ENCODE data around the gene LIPG. TPM values are rescaled to one million over a fixed set of nuclear protein-coding genes. Genes with fewer than 3 reads are reported as not detected.

LIPG gene
- total RNA-seq, 1 donor from 2014 or later = 0.59 TPM

GRCh38 chr18:49625021-49625691, 63.3 kb downstream of the LIPG start:
- Mint-ChIP-seq H3K36me3 (ENCODE audit: low read depth) (no peaks in the 10 kb centered on the region), H3K4me3 (ENCODE audit: low read depth) (no peak overlapping the region), H3K27ac (no peak overlapping the region), H3K4me1 (ENCODE audit: low read depth) (no peaks in the 10 kb centered on the region), H3K9me3 (no peaks in the 10 kb centered on the region), H3K27me3 (ENCODE audit: low read depth) (peaks cover 18% of the 10 kb centered on the region)
- intact Hi-C loops (cut with micrococcal nuclease) = no loop called here
- no peak for DNase-seq (ENCODE audit: low spot score)

- H3K4me1 Mint-ChIP-seq (ENCODE audit: low read depth) = no peaks in the 10 kb centered on the region
- H3K27ac Mint-ChIP-seq = no peak overlapping the region
- H3K36me3 Mint-ChIP-seq (ENCODE audit: low read depth) = no peaks in the 10 kb centered on the region
- no peak overlapping the region for H3K4me3 Mint-ChIP-seq (ENCODE audit: low read depth)
- H3K27me3 Mint-ChIP-seq (ENCODE audit: low read depth) = peaks cover 7% of the 10 kb centered on the region
- intact Hi-C loops (cut with micrococcal nuclease) = no loop called here
- no peak for DNase-seq (ENCODE audit: low spot score)
- H3K9me3 Mint-ChIP-seq = no peaks in the 10 kb centered on the region
Observed at GRCh38 chr18:49626842-49627467, 65.1 kb downstream of the LIPG start.

GRCh38 chr18:49628119-49628518, 66.3 kb downstream of the LIPG start:
- H3K9me3 Mint-ChIP-seq = no peaks in the 10 kb centered on the region
- DNase-seq (ENCODE audit: low spot score) = no peak
- H3K27ac Mint-ChIP-seq = no peak overlapping the region
- H3K4me3 Mint-ChIP-seq (ENCODE audit: low read depth) = no peak overlapping the region
- H3K4me1 Mint-ChIP-seq (ENCODE audit: low read depth) = no peaks in the 10 kb centered on the region
- no peaks in the 10 kb centered on the region for H3K36me3 Mint-ChIP-seq (ENCODE audit: low read depth)
- peaks cover 4% of the 10 kb centered on the region for H3K27me3 Mint-ChIP-seq (ENCODE audit: low read depth)
- intact Hi-C loops (cut with micrococcal nuclease) = no loop called here

- no peak for DNase-seq (ENCODE audit: low spot score)
- Mint-ChIP-seq H3K27me3 (ENCODE audit: low read depth) (peaks cover 7% of the 10 kb centered on the region), H3K36me3 (ENCODE audit: low read depth) (no peaks in the 10 kb centered on the region), H3K4me3 (ENCODE audit: low read depth) (no peak overlapping the region), H3K27ac (no peak overlapping the region), H3K9me3 (no peaks in the 10 kb centered on the region), H3K4me1 (ENCODE audit: low read depth) (no peaks in the 10 kb centered on the region)
- intact Hi-C loops (cut with micrococcal nuclease) = no loop called here
Observed at GRCh38 chr18:49628881-49629795, 67.3 kb downstream of the LIPG start.

GRCh38 chr18:49630246-49630699, 68.4 kb downstream of the LIPG start:
- Mint-ChIP-seq H3K36me3 (ENCODE audit: low read depth) (no peaks in the 10 kb centered on the region), H3K4me3 (ENCODE audit: low read depth) (no peak overlapping the region), H3K4me1 (ENCODE audit: low read depth) (no peaks in the 10 kb centered on the region), H3K27me3 (ENCODE audit: low read depth) (peaks cover 7% of the 10 kb centered on the region), H3K9me3 (no peaks in the 10 kb centered on the region), H3K27ac (no peak overlapping the region)
- DNase-seq (ENCODE audit: low spot score) = no peak
- intact Hi-C loops (cut with micrococcal nuclease) = no loop called here

- intact Hi-C loops (cut with micrococcal nuclease) = no loop called here
- Mint-ChIP-seq H3K36me3 (ENCODE audit: low read depth) (no peaks in the 10 kb centered on the region), H3K27me3 (ENCODE audit: low read depth) (peaks cover 11% of the 10 kb centered on the region), H3K4me3 (ENCODE audit: low read depth) (no peak overlapping the region), H3K4me1 (ENCODE audit: low read depth) (no peaks in the 10 kb centered on the region), H3K27ac (no peak overlapping the region), H3K9me3 (no peaks in the 10 kb centered on the region)
- DNase-seq (ENCODE audit: low spot score) = no peak
Observed at GRCh38 chr18:49631146-49631866, 69.4 kb downstream of the LIPG start.

GRCh38 chr18:49632588-49632987, 70.7 kb downstream of the LIPG start:
- no peaks in the 10 kb centered on the region for H3K36me3 Mint-ChIP-seq (ENCODE audit: low read depth)
- no peak for DNase-seq (ENCODE audit: low spot score)
- H3K27ac Mint-ChIP-seq = no peak overlapping the region
- H3K27me3 Mint-ChIP-seq (ENCODE audit: low read depth) = peaks cover 12% of the 10 kb centered on the region
- H3K9me3 Mint-ChIP-seq = no peaks in the 10 kb centered on the region
- intact Hi-C loops (cut with micrococcal nuclease) = no loop called here
- no peaks in the 10 kb centered on the region for H3K4me1 Mint-ChIP-seq (ENCODE audit: low read depth)
- H3K4me3 Mint-ChIP-seq (ENCODE audit: low read depth) = no peak overlapping the region

- Mint-ChIP-seq H3K36me3 (ENCODE audit: low read depth) (no peaks in the 10 kb centered on the region), H3K27me3 (ENCODE audit: low read depth) (peaks cover 9% of the 10 kb centered on the region), H3K4me1 (ENCODE audit: low read depth) (no peaks in the 10 kb centered on the region)
Observed at GRCh38 chr18:49638209-49638785, 76.4 kb downstream of the LIPG start.

GRCh38 chr18:49638891-49639557, 77.2 kb downstream of the LIPG start:
- Mint-ChIP-seq H3K4me3 (ENCODE audit: low read depth) (no peak overlapping the region), H3K36me3 (ENCODE audit: low read depth) (no peaks in the 10 kb centered on the region), H3K4me1 (ENCODE audit: low read depth) (no peaks in the 10 kb centered on the region), H3K9me3 (no peaks in the 10 kb centered on the region), H3K27ac (no peak overlapping the region), H3K27me3 (ENCODE audit: low read depth) (peaks cover 8% of the 10 kb centered on the region)
- no peak for DNase-seq (ENCODE audit: low spot score)
- intact Hi-C loops (cut with micrococcal nuclease) = no loop called here

More at GRCh38 chr18:49638209-49638785, 76.4 kb downstream of the LIPG start:
- intact Hi-C loops (cut with micrococcal nuclease) = no loop called here
- H3K27ac Mint-ChIP-seq = no peak overlapping the region
- no peaks in the 10 kb centered on the region for H3K9me3 Mint-ChIP-seq
- DNase-seq (ENCODE audit: low spot score) = no peak
- H3K4me3 Mint-ChIP-seq (ENCODE audit: low read depth) = no peak overlapping the region

- intact Hi-C loops (cut with micrococcal nuclease) = no loop called here
- Mint-ChIP-seq H3K27ac (no peak overlapping the region), H3K4me3 (ENCODE audit: low read depth) (no peak overlapping the region), H3K4me1 (ENCODE audit: low read depth) (no peaks in the 10 kb centered on the region), H3K9me3 (no peaks in the 10 kb centered on the region), H3K27me3 (ENCODE audit: low read depth) (peaks cover 7% of the 10 kb centered on the region), H3K36me3 (ENCODE audit: low read depth) (no peaks in the 10 kb centered on the region)
- no peak for DNase-seq (ENCODE audit: low spot score)
Observed at GRCh38 chr18:49639643-49640391, 78.0 kb downstream of the LIPG start.

GRCh38 chr18:49640741-49641140, 78.9 kb downstream of the LIPG start:
- Mint-ChIP-seq H3K9me3 (no peaks in the 10 kb centered on the region), H3K27me3 (ENCODE audit: low read depth) (peaks cover 6% of the 10 kb centered on the region), H3K4me1 (ENCODE audit: low read depth) (no peaks in the 10 kb centered on the region), H3K4me3 (ENCODE audit: low read depth) (no peak overlapping the region), H3K36me3 (ENCODE audit: low read depth) (no peaks in the 10 kb centered on the region), H3K27ac (no peak overlapping the region)
- no peak for DNase-seq (ENCODE audit: low spot score)
- intact Hi-C loops (cut with micrococcal nuclease) = no loop called here
